A549 (cell line): ENCODE data around the gene ATP9A. TPM values are rescaled to one million over a fixed set of nuclear protein-coding genes. Genes with fewer than 3 reads are reported as not detected.
A peak's percentile ranks its signal among the peaks of the same experiment; 100 is the strongest.
"Not testable (repeated sequence)": the region's sequence is repeated elsewhere in the genome, so short reads cannot be mapped to it uniquely, and the experiment has no call there.

Experiments used
- ATAC-seq, 2 experiments: fragments of 200-7000 bp in 1 of 2; fragments of >200 bp in 1 of 2; cut with Nextera tagmentation in 1 of 2; cut with Tn5 transposase in 1 of 2; 3 replicates each; pipeline versions ENCODE4 v1.8.0 to v1.9.1; 2018 to 2020; ENCODE audit warnings: mild to moderate bottlenecking in 1 of 2, moderate library complexity in 1 of 2
- CTCF ChIA-PET: fragments of 300-600 bp; sonication (Branson Sonifier 250); formaldehyde crosslinking; extraction: SDS; loops from one replicate; lab custom pipeline; 2021; ENCODE audit warnings: antibody characterized with exemption, inconsistent platforms; lab: Yijun Ruan, JAX
- POLR2A ChIA-PET: fragments of 350-600 bp; formaldehyde crosslinking; extraction: SDS; loops from one replicate; lab custom pipeline; 2021; ENCODE audit warnings: antibody characterized with exemption, inconsistent platforms; lab: Yijun Ruan, JAX
- DNase-seq, 2 experiments: peaks; one replicate each; pipeline versions ENCODE4 v3.0.0 to v3.0.0-alpha.2; 2011 to 2016; ENCODE audit warnings: low read depth in 1 of 2, low spot score in 1 of 2
- FAIRE-seq: peaks from 2 replicates; lab custom pipeline; 2011; peaks lifted over from hg19 to GRCh38; lab: Jason Lieb, UNC
- H3K27ac ChIP-seq, 2 experiments: fragments of >200 bp; sonication (Bioruptor Twin); formaldehyde crosslinking; 3 replicates each; pipeline ENCODE4 v1.5.1; 2016 to 2017
- H3K4me1 ChIP-seq: fragments of >200 bp; sonication (Bioruptor Twin); formaldehyde crosslinking; 3 replicates; pipeline ENCODE4 v1.6.1; 2016
- H3K4me2 ChIP-seq: fragments of >200 bp; sonication (Bioruptor Twin); formaldehyde crosslinking; 3 replicates; pipeline ENCODE4 v1.6.1; 2016
- H3K4me3 ChIP-seq: fragments of >200 bp; sonication (Bioruptor Twin); formaldehyde crosslinking; 3 replicates; pipeline ENCODE4 v1.5.1; 2016
- H3K9me3 ChIP-seq: fragments of >200 bp; sonication (Bioruptor Twin); formaldehyde crosslinking; 3 replicates; pipeline ENCODE4 v1.6.1; 2016
- CBX2 ChIP-seq: fragments of 200-600 bp; sonication (generic); IDR thresholded peaks from 2 replicates; pipeline ENCODE4 v1.6.1; 2016; ENCODE audit warnings: low read depth, mild to moderate bottlenecking, borderline replicate concordance
- CHD2 ChIP-seq: fragments of 150-350 bp; IDR thresholded peaks from 2 replicates; pipeline ENCODE4 v1.6.1; 2014; ENCODE audit warnings: low read length; ENCODE audit not compliant: partially characterized antibody
- CHD4 ChIP-seq: fragments of 200-600 bp; sonication (generic); IDR thresholded peaks from 2 replicates; pipeline ENCODE4 v1.6.1; 2016; ENCODE audit warnings: antibody characterized with exemption, mild to moderate bottlenecking, borderline replicate concordance
- CTCF ChIP-seq: fragments of >200 bp; sonication (Bioruptor Twin); formaldehyde crosslinking; IDR thresholded peaks from 3 replicates; pipeline ENCODE4 v1.5.1; 2016
- E2F6 ChIP-seq: IDR thresholded peaks from 2 replicates; pipeline ENCODE4 v1.6.1; 2012; ENCODE audit warnings: low read depth, borderline replicate concordance
- EHMT2 ChIP-seq: fragments of 200-600 bp; sonication (generic); IDR thresholded peaks from 2 replicates; pipeline ENCODE4 v1.6.1; 2016; ENCODE audit warnings: antibody characterized with exemption, low read depth, mild to moderate bottlenecking, moderate library complexity
- FOSB ChIP-seq: fragments of 250-450 bp; sonication (Bioruptor Pico); IDR thresholded peaks from 2 replicates; pipeline ENCODE4 v1.5.0; 2020; ENCODE audit warnings: mild to moderate bottlenecking, moderate library complexity
- FOSL2 ChIP-seq, 2 experiments: fragments of 450-650 bp in 1 of 2; fragments of >200 bp in 1 of 2; sonication (Bioruptor Twin) in 1 of 2; formaldehyde crosslinking; IDR thresholded peaks; 2 replicates each; pipeline versions ENCODE4 v1.5.0 to v1.6.1; 2016 to 2020; ENCODE audit warnings: mild to moderate bottlenecking in 1 of 2, moderate library complexity in 1 of 2
- FOXS1 ChIP-seq: fragments of 250-450 bp; sonication (Bioruptor Pico); IDR thresholded peaks from 2 replicates; pipeline ENCODE4 v1.5.0; 2020; ENCODE audit warnings: mild to moderate bottlenecking, moderate library complexity
- GATA3 ChIP-seq: IDR thresholded peaks from 2 replicates; pipeline ENCODE4 v1.6.1; 2012; ENCODE audit warnings: borderline replicate concordance
- HES2 ChIP-seq: fragments of >200 bp; sonication (Bioruptor Twin); formaldehyde crosslinking; IDR thresholded peaks from 2 replicates; pipeline ENCODE4 v1.6.1; 2016
- HMGXB4 ChIP-seq: fragments of 250-450 bp; sonication (Bioruptor Pico); IDR thresholded peaks from 2 replicates; pipeline ENCODE4 v1.5.0; 2021; ENCODE audit warnings: mild to moderate bottlenecking, moderate library complexity, borderline replicate concordance
- HOXA7 ChIP-seq: fragments of 250-450 bp; sonication (Bioruptor Pico); IDR thresholded peaks from 2 replicates; pipeline ENCODE4 v1.5.0; 2020; ENCODE audit warnings: mild to moderate bottlenecking, moderate library complexity
- HOXB13 ChIP-seq: fragments of 250-450 bp; sonication (Bioruptor Pico); IDR thresholded peaks from 2 replicates; pipeline ENCODE4 v1.5.0; 2020; ENCODE audit warnings: low read depth, mild to moderate bottlenecking, moderate library complexity
- HOXB5 ChIP-seq: fragments of 250-450 bp; sonication (Bioruptor Pico); IDR thresholded peaks from 2 replicates; pipeline ENCODE4 v1.5.0; 2020; ENCODE audit warnings: mild to moderate bottlenecking, moderate library complexity
- MAX ChIP-seq: IDR thresholded peaks from 2 replicates; pipeline ENCODE4 v1.6.1; 2012
- NPAS2 ChIP-seq: fragments of 250-450 bp; sonication (Bioruptor Pico); IDR thresholded peaks from 2 replicates; pipeline ENCODE4 v1.8.0; 2022; ENCODE audit warnings: mild to moderate bottlenecking, moderate library complexity, borderline replicate concordance
- PHF8 ChIP-seq: fragments of 200-600 bp; sonication (generic); IDR thresholded peaks from 2 replicates; pipeline ENCODE4 v1.6.1; 2016; ENCODE audit warnings: low read depth, mild to moderate bottlenecking, antibody characterized with exemption, moderate library complexity, borderline replicate concordance
- POLR2AphosphoS2 ChIP-seq: conservative IDR thresholded peaks from 2 replicates; pipeline ENCODE4 v1.6.1; 2012; ENCODE audit warnings: low read length, improper control_type of control experiment, inconsistent platforms
- RAD21 ChIP-seq, 2 experiments: fragments of >200 bp in 1 of 2; sonication (Bioruptor Twin) in 1 of 2; formaldehyde crosslinking in 1 of 2; IDR thresholded peaks in 1 of 2; conservative IDR thresholded peaks in 1 of 2; 2 replicates in 1 of 2; 3 replicates in 1 of 2; pipeline ENCODE4 v1.6.1; 2012 to 2018; ENCODE audit warnings: inconsistent platforms in 1 of 2
- SMC3 ChIP-seq: fragments of >200 bp; sonication (Bioruptor Twin); formaldehyde crosslinking; IDR thresholded peaks from 3 replicates; pipeline ENCODE4 v1.6.1; 2018; ENCODE audit warnings: inconsistent platforms
- TFCP2L1 ChIP-seq: fragments of 250-450 bp; sonication (Bioruptor Pico); IDR thresholded peaks from 2 replicates; pipeline ENCODE4 v1.5.0; 2021; ENCODE audit warnings: mild to moderate bottlenecking
- TP53 ChIP-seq: fragments of 250-450 bp; sonication (Bioruptor Pico); IDR thresholded peaks from 2 replicates; pipeline ENCODE4 v1.5.0; 2021; ENCODE audit warnings: mild to moderate bottlenecking, moderate library complexity
- USF2 ChIP-seq: fragments of 450-650 bp; IDR thresholded peaks from 2 replicates; pipeline ENCODE4 v1.6.1; 2014; ENCODE audit warnings: antibody characterized with exemption
- ZFP36 ChIP-seq: fragments of 450-650 bp; IDR thresholded peaks from 2 replicates; pipeline ENCODE4 v1.6.1; 2014; ENCODE audit warnings: borderline replicate concordance; ENCODE audit not compliant: partially characterized antibody
- WGBS: methylation state at CpG from one replicate; pipeline ENCODE4 v1.1.6; 2017; ENCODE audit errors: missing lambda C conversion rate; 5-methylcytosine and 5-hydroxymethylcytosine counted together
- polyA plus RNA-seq, 4 experiments: library from polyadenylated mRNA; depleted of rRNA in 3 of 4; stranded (reverse); fragments of >200 nt; fragmentation: RNase III in 1 of 4; extraction: RNeasy Plus Mini Kit Qiagen cat#74134 plus additional on column Dnase treatment in 1 of 4; gene quantifications; 2 replicates in 3 of 4; 3 replicates in 1 of 4; pipeline ENCODE4 v1.2.3, GENCODE V29; 2011 to 2017

The ATP9A gene
- polyA plus RNA-seq, 2 of the 4 experiments (the other 2 are of a cell fraction): 9.9 to 23.6 TPM

GRCh38 chr20:51740838-51741237 is 27.4 kb downstream of the ATP9A start:
- Histone ChIP-seq H3K9me3 (no peaks in the 10 kb centered on the region), H3K27ac (peak overlapping the region in 1 of 2 experiments; percentile 89; a peak in 2 of 6 replicates), H3K4me3 (no peak overlapping the region), H3K4me2 (no peak overlapping the region), H3K4me1 (peaks cover 47% of the 10 kb centered on the region)
- FAIRE-seq (no peak), ATAC-seq (no peak), DNase-seq (no peak)
- TF ChIP-seq ZFP36 (no peak), HMGXB4 (CRISPR knock-in tag) (no peak), HOXB5 (CRISPR knock-in tag) (no peak), CBX2 (no peak), HOXB13 (CRISPR knock-in tag) (no peak), PHF8 (no peak), FOSB (CRISPR knock-in tag) (no peak), TP53 (no peak), MAX (no peak), FOSL2 (IDR thresholded peaks at IDR 0.05) (no peak), FOSL2 (CRISPR knock-in tag; IDR thresholded peaks at IDR 0.05) (no peak), EHMT2 (no peak), CHD4 (no peak), CTCF (no peak)
- POLR2A ChIA-PET: no interaction called here
- 92% methylated on average over 3 of the region's 3 CpGs for WGBS
- CTCF ChIA-PET: no interaction called here

GRCh38 chr20:51740308-51740707 is 27.9 kb downstream of the ATP9A start:
- DNase-seq, H3K4me3 ChIP-seq, POLR2A ChIA-PET, ATAC-seq, H3K4me2 ChIP-seq, FAIRE-seq, H3K9me3 ChIP-seq: not testable (repeated sequence)
- CTCF ChIA-PET: interaction anchor here (1.5 kb wide), 1 partner anchor 22 kb away, joined by 3 read pairs; no protein-coding TSS in a partner anchor
- Histone ChIP-seq H3K4me1 (peaks cover 51% of the 10 kb centered on the region), H3K27ac (peak overlapping the region in 1 of 2 experiments; percentile 57; a peak in 2 of 6 replicates)
- WGBS: 93% methylated on average over 6 of the region's 7 CpGs

- CTCF ChIA-PET: interaction anchor here (0.6 to 1.5 kb wide), 3 partner anchors 11 to 21 kb away, joined by 3 read pairs; no protein-coding TSS in a partner anchor
- TF ChIP-seq GATA3 (no peak), HOXA7 (CRISPR knock-in tag) (no peak), SMC3 (no peak), USF2 (no peak), POLR2AphosphoS2 (no peak), E2F6 (no peak), HES2 (no peak), TFCP2L1 (no peak), RAD21 (conservative IDR thresholded peaks at IDR 0.05 in 1 of 2, IDR thresholded peaks at IDR 0.05 in 1 of 2) (no peak), HOXB13 (CRISPR knock-in tag) (no peak), TP53 (no peak), FOXS1 (CRISPR knock-in tag) (no peak), NPAS2 (CRISPR knock-in tag) (no peak), HMGXB4 (CRISPR knock-in tag) (no peak), CHD2 (no peak)
Observed at GRCh38 chr20:51739722-51740249, 28.4 kb downstream of the ATP9A start.

More at GRCh38 chr20:51739722-51740249, 28.4 kb downstream of the ATP9A start:
- WGBS: 79% methylated on average over 4 of the region's 4 CpGs
- Histone ChIP-seq H3K27ac (peak overlapping the region in 1 of 2 experiments; percentile 57; a peak in 3 of 6 replicates), H3K9me3 (no peaks in the 10 kb centered on the region), H3K4me3 (no peak overlapping the region), H3K4me1 (peaks cover 48% of the 10 kb centered on the region), H3K4me2 (no peak overlapping the region)
- ATAC-seq (no peak), DNase-seq (no peak), FAIRE-seq (no peak)
- POLR2A ChIA-PET: no interaction called here
